ENCODE results near the gene KCNMB1. TPM values are rescaled to one million over a fixed set of nuclear protein-coding genes. Genes with fewer than 3 reads are reported as not detected.

KCNMB1 gene
- total and polyA plus RNA-seq, 10 of the 15 experiments (the other 5 are each of a cell fraction or from before 2014, with no cell fraction given): 1.2 to 3.6 (median 2.6) TPM

DNA sequence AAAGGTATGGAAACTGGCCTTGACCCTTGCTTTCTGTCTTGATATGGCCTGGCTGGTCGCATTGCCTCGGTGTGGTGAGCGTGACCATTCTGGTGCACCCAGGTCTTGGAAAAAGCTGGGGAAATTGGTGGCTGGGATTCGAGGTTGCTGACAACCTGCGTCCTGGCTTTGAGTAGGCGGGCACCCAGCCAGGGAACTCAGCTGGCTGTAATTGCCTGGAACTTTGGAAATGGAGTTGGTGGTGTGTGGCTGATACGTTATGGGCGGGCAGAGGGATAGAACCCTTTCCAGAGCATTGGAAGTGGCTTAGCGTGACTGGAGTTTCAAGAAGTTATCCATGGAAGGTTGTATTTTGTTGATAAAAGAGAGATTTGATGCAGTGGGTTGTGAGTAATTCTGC is 35.2 kb downstream of the KCNMB1 start (continued):
- TF ChIP-seq, protein P1, sequence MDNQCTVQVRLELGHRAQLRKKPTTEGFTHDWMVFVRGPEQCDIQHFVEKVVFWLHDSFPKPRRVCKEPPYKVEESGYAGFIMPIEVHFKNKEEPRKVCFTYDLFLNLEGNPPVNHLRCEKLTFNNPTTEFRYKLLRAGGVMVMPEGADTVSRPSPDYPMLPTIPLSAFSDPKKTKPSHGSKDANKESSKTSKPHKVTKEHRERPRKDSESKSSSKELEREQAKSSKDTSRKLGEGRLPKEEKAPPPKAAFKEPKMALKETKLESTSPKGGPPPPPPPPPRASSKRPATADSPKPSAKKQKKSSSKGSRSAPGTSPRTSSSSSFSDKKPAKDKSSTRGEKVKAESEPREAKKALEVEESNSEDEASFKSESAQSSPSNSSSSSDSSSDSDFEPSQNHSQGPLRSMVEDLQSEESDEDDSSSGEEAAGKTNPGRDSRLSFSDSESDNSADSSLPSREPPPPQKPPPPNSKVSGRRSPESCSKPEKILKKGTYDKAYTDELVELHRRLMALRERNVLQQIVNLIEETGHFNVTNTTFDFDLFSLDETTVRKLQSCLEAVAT (IDR thresholded peaks at IDR 0.05): no peak
- TF ChIP-seq ETV6 (conservative IDR thresholded peaks at IDR 0.05 in 1 of 2, IDR thresholded peaks at IDR 0.05 in 1 of 2; ENCODE audit: borderline replicate concordance in 1 of 2, low read depth in 1 of 2) (no peak), RAD51 (IDR thresholded peaks at IDR 0.05) (no peak), POLR2AphosphoS5 (IDR thresholded peaks at IDR 0.05; ENCODE audit: low read length) (no peak)
- TF ChIP-seq, protein P2, sequence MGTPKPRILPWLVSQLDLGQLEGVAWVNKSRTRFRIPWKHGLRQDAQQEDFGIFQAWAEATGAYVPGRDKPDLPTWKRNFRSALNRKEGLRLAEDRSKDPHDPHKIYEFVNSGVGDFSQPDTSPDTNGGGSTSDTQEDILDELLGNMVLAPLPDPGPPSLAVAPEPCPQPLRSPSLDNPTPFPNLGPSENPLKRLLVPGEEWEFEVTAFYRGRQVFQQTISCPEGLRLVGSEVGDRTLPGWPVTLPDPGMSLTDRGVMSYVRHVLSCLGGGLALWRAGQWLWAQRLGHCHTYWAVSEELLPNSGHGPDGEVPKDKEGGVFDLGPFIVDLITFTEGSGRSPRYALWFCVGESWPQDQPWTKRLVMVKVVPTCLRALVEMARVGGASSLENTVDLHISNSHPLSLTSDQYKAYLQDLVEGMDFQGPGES (IDR thresholded peaks at IDR 0.05): no peak

DNA sequence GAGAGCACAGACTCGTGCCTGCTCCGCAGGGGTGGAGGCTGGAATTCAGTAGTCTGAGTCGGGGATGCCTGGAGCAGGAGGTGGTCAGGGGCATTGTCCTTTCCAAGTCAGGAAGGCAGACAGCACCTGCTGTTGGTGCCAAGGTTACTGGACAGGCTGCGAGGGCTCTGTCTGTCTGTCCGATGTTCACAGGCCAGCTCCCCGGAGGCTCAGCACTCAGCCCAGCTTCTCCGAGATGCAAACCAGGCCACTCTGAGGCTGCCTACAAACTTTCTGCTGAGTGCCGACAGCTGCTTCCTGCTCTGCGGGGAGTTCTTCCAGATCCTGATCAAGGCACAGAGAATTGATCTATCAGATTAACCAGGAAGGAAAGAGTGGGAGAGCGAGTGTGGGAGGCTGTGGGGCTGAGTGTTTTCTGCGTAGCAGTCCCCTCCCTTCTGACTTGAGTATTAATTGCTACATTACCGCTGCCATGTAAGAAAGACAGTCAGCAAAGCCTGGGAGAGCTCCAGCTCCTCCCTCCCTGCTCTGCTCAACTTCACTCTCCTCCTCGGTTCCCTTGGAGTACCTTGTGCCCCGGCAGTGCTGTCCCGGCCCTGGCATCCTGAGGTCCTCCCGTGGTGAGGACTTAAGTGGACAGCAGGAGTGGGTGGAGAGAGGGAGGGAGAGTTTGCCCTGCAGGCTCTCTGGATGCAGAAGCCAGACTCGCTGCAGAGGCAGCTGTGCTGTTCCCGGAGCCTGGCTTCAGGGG is 36.0 kb downstream of the KCNMB1 start:
- Histone ChIP-seq H3K79me2 (ENCODE audit: control insufficient read depth, insufficient read depth, low read length) (no peaks in the 10 kb centered on the region), H2AFZ (ENCODE audit: control insufficient read depth, low read depth, low read length) (no peak overlapping the region), H3K36me3 (ENCODE audit: control insufficient read depth in 2 of 2, insufficient read depth in 2 of 2, low read length in 1 of 2) (no peaks in the 10 kb centered on the region), H3K4me1 (ENCODE audit: control insufficient read depth, insufficient read depth, low read length) (peaks cover 1% of the 10 kb centered on the region), H3K4me2 (ENCODE audit: control insufficient read depth, insufficient read depth) (no peak overlapping the region), H3K27ac (ENCODE audit: control insufficient read depth, insufficient read depth) (no peak overlapping the region), H3K9me3 (replicated peaks; ENCODE audit: control insufficient read depth, insufficient read depth, low read length) (no peaks in the 10 kb centered on the region), H3K4me3 (no peak overlapping the region), H3K9ac (ENCODE audit: control insufficient read depth, insufficient read depth, low read length) (no peak overlapping the region), H3K27me3 (replicated peaks in 1 of 2; ENCODE audit: control insufficient read depth in 2 of 2, insufficient read depth in 2 of 2, low read length in 1 of 2) (peaks cover 3 to 18% of the 10 kb centered on the region in 2 experiments; a peak in 3 of 4 replicates), H4K20me1 (ENCODE audit: control insufficient read depth, insufficient read depth) (no peaks in the 10 kb centered on the region; the same call in 1 of the 2 replicates)
- DNase-seq (ENCODE audit: low read depth, low spot score) (no peak), ATAC-seq (no peak), FAIRE-seq (no peak)
- RAD21 ChIA-PET (ENCODE audit: unreplicated experiment): no interaction called here
- WGBS (ENCODE audit: insufficient coverage, insufficient replicate concordance, low lambda C conversion rate, missing lambda C conversion rate): 16% methylated on average over 17 of the region's 18 CpGs
- no TSS peak for BruUV-seq (replicated peaks)
- intact Hi-C loops (cut with micrococcal nuclease; ENCODE audit: unreplicated experiment) (no loop called here), in situ Hi-C loops (cut with MboI) (no loop called here)
- TF ChIP-seq, protein P3, sequence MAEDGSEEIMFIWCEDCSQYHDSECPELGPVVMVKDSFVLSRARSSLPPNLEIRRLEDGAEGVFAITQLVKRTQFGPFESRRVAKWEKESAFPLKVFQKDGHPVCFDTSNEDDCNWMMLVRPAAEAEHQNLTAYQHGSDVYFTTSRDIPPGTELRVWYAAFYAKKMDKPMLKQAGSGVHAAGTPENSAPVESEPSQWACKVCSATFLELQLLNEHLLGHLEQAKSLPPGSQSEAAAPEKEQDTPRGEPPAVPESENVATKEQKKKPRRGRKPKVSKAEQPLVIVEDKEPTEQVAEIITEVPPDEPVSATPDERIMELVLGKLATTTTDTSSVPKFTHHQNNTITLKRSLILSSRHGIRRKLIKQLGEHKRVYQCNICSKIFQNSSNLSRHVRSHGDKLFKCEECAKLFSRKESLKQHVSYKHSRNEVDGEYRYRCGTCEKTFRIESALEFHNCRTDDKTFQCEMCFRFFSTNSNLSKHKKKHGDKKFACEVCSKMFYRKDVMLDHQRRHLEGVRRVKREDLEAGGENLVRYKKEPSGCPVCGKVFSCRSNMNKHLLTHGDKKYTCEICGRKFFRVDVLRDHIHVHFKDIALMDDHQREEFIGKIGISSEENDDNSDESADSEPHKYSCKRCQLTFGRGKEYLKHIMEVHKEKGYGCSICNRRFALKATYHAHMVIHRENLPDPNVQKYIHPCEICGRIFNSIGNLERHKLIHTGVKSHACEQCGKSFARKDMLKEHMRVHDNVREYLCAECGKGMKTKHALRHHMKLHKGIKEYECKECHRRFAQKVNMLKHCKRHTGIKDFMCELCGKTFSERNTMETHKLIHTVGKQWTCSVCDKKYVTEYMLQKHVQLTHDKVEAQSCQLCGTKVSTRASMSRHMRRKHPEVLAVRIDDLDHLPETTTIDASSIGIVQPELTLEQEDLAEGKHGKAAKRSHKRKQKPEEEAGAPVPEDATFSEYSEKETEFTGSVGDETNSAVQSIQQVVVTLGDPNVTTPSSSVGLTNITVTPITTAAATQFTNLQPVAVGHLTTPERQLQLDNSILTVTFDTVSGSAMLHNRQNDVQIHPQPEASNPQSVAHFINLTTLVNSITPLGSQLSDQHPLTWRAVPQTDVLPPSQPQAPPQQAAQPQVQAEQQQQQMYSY (CRISPR knock-in tag; IDR thresholded peaks at IDR 0.05): no peak
- TF ChIP-seq ZBED1 (IDR thresholded peaks at IDR 0.05; ENCODE audit: borderline replicate concordance): no peak
- TF ChIP-seq NR2C1 (IDR thresholded peaks at IDR 0.05): no peak
- TF ChIP-seq MYB (IDR thresholded peaks at IDR 0.05; ENCODE audit: borderline replicate concordance, low read depth, low read length): no peak
- no peak for TF ChIP-seq YY1 (IDR thresholded peaks at IDR 0.05; ENCODE audit: low read depth, low read length)
- TF ChIP-seq HCFC1 (IDR thresholded peaks at IDR 0.05; ENCODE audit: low read length): no peak
- TF ChIP-seq CHD1 (IDR thresholded peaks at IDR 0.05; ENCODE audit: low read depth, low read length): no peak
- TF ChIP-seq MEF2A (IDR thresholded peaks at IDR 0.05; ENCODE audit: insufficient read depth, low read depth, low read length): no peak
- CTCF ChIA-PET: interaction anchor here (1.3 to 1.6 kb wide), 4 partner anchors 14 to 86 kb away, joined by 3 to 5 read pairs (median 3); no protein-coding TSS in a partner anchor
- POLR2A ChIA-PET: no interaction called here
- SMC1A ChIA-PET (ENCODE audit: uncharacterized antibody, unreplicated experiment): interaction anchor here (0.7 kb wide), 1 partner anchor 79 kb away, joined by 3 read pairs; no protein-coding TSS in a partner anchor
